Adipocyte (in vitro differentiated cells): Measurements from ENCODE around the gene UBE2G2.
A peak's percentile ranks its signal among the peaks of the same experiment; 100 is the strongest.

Experiments used
- DNase-seq: peaks from one replicate; pipeline ENCODE4 v3.0.0-alpha.2; 2015; ENCODE audit warnings: low read depth
- H3K27me3 ChIP-seq: replicated peaks from 2 replicates; pipeline ENCODE4 v1.7.0; 2013; ENCODE audit warnings: mild to moderate bottlenecking, low read length, moderate library complexity; ENCODE audit not compliant: control insufficient read depth, insufficient read depth
- H3K36me3 ChIP-seq: 2 replicates; pipeline ENCODE4 v1.7.0; 2013; ENCODE audit warnings: low read length, mild to moderate bottlenecking, moderate library complexity; ENCODE audit not compliant: control insufficient read depth, insufficient read depth, severe bottlenecking
- H3K4me1 ChIP-seq: 2 replicates; pipeline ENCODE4 v1.7.0; 2013; ENCODE audit warnings: mild to moderate bottlenecking, low read length, moderate library complexity; ENCODE audit not compliant: control insufficient read depth, insufficient read depth
- H3K4me3 ChIP-seq: 2 replicates; pipeline ENCODE4 v1.7.0; 2013; ENCODE audit warnings: mild to moderate bottlenecking, low read length, moderate library complexity
- H3K9ac ChIP-seq: 2 replicates; pipeline ENCODE4 v1.7.0; 2013; ENCODE audit warnings: mild to moderate bottlenecking, low read length, moderate library complexity
- H3K9me3 ChIP-seq: 2 replicates; pipeline ENCODE4 v1.7.0; 2013; ENCODE audit warnings: mild to moderate bottlenecking, low read length, moderate library complexity; ENCODE audit not compliant: control insufficient read depth

UBE2G2 gene

GRCh38 chr21:44844256-44844655 is 42.6 kb upstream of the UBE2G2 start:
- Histone ChIP-seq H3K4me1 (peaks cover 19% of the 10 kb centered on the region), H3K27me3 (peaks cover 11% of the 10 kb centered on the region), H3K36me3 (peaks cover 8% of the 10 kb centered on the region), H3K9ac (no peak overlapping the region), H3K4me3 (no peak overlapping the region), H3K9me3 (no peaks in the 10 kb centered on the region)
- no peak for DNase-seq

- no peak overlapping the region for H3K4me3 ChIP-seq
- no peak overlapping the region for H3K9ac ChIP-seq
These were observed 41.3 kb upstream of the UBE2G2 start for GRCh38 chr21:44842721-44843445.

GRCh38 chr21:44842087-44842486 is 40.5 kb upstream of the UBE2G2 start:
- no peak overlapping the region for H3K9ac ChIP-seq
- no peak for DNase-seq
- peaks cover 19% of the 10 kb centered on the region for H3K4me1 ChIP-seq
- H3K9me3 ChIP-seq: no peaks in the 10 kb centered on the region
- H3K27me3 ChIP-seq: peaks cover 11% of the 10 kb centered on the region
- H3K36me3 ChIP-seq: no peaks in the 10 kb centered on the region
- H3K4me3 ChIP-seq: no peak overlapping the region

More at GRCh38 chr21:44842721-44843445, 41.3 kb upstream of the UBE2G2 start:
- DNase-seq: no peak
- H3K4me1 ChIP-seq: peaks cover 19% of the 10 kb centered on the region
- no peaks in the 10 kb centered on the region for H3K9me3 ChIP-seq
- no peaks in the 10 kb centered on the region for H3K36me3 ChIP-seq
- peaks cover 11% of the 10 kb centered on the region for H3K27me3 ChIP-seq

- no peak overlapping the region for H3K4me3 ChIP-seq
- no peaks in the 10 kb centered on the region for H3K36me3 ChIP-seq
- no peak overlapping the region for H3K9ac ChIP-seq
- peaks cover 15% of the 10 kb centered on the region for H3K4me1 ChIP-seq
- H3K27me3 ChIP-seq: peaks cover 11% of the 10 kb centered on the region
- no peaks in the 10 kb centered on the region for H3K9me3 ChIP-seq
- DNase-seq: no peak
These were observed 39.2 kb upstream of the UBE2G2 start for GRCh38 chr21:44840771-44841170.

GRCh38 chr21:44838951-44839350 is 37.3 kb upstream of the UBE2G2 start:
- DNase-seq: no peak
- Histone ChIP-seq H3K4me1 (peaks cover 6% of the 10 kb centered on the region), H3K4me3 (no peak overlapping the region), H3K27me3 (peaks cover 16% of the 10 kb centered on the region), H3K9me3 (no peaks in the 10 kb centered on the region), H3K36me3 (no peaks in the 10 kb centered on the region), H3K9ac (no peak overlapping the region)

GRCh38 chr21:44838039-44838895 is 36.6 kb upstream of the UBE2G2 start:
- Histone ChIP-seq H3K27me3 (peaks cover 17% of the 10 kb centered on the region), H3K36me3 (no peaks in the 10 kb centered on the region), H3K9ac (no peak overlapping the region), H3K4me3 (no peak overlapping the region), H3K9me3 (no peaks in the 10 kb centered on the region), H3K4me1 (peaks cover 6% of the 10 kb centered on the region)
- no peak for DNase-seq

GRCh38 chr21:44837537-44837936 is 35.9 kb upstream of the UBE2G2 start:
- no peak overlapping the region for H3K9ac ChIP-seq
- H3K27me3 ChIP-seq: peaks cover 13% of the 10 kb centered on the region
- no peaks in the 10 kb centered on the region for H3K36me3 ChIP-seq
- no peak for DNase-seq
- H3K4me3 ChIP-seq: no peak overlapping the region
- no peaks in the 10 kb centered on the region for H3K9me3 ChIP-seq
- H3K4me1 ChIP-seq: peaks cover 6% of the 10 kb centered on the region

GRCh38 chr21:44836666-44837471 is 35.2 kb upstream of the UBE2G2 start:
- Histone ChIP-seq H3K27me3 (peaks cover 7% of the 10 kb centered on the region), H3K4me3 (no peak overlapping the region), H3K9ac (no peak overlapping the region), H3K9me3 (no peaks in the 10 kb centered on the region), H3K36me3 (no peaks in the 10 kb centered on the region), H3K4me1 (peaks cover 6% of the 10 kb centered on the region)
- DNase-seq: peak; percentile 17

GRCh38 chr21:44836349-44836665 is 34.7 kb upstream of the UBE2G2 start:
- no peak overlapping the region for H3K4me3 ChIP-seq
- peaks cover 7% of the 10 kb centered on the region for H3K27me3 ChIP-seq
- no peak for DNase-seq
- H3K9me3 ChIP-seq: no peaks in the 10 kb centered on the region
- peaks cover 6% of the 10 kb centered on the region for H3K4me1 ChIP-seq
- H3K36me3 ChIP-seq: no peaks in the 10 kb centered on the region
- no peak overlapping the region for H3K9ac ChIP-seq

GRCh38 chr21:44835647-44835973 is 34.0 kb upstream of the UBE2G2 start:
- Histone ChIP-seq H3K27me3 (peaks cover 7% of the 10 kb centered on the region), H3K9me3 (no peaks in the 10 kb centered on the region), H3K4me1 (peaks cover 6% of the 10 kb centered on the region), H3K9ac (no peak overlapping the region), H3K36me3 (no peaks in the 10 kb centered on the region), H3K4me3 (no peak overlapping the region)
- no peak for DNase-seq

- DNase-seq: no peak
- peaks cover 7% of the 10 kb centered on the region for H3K27me3 ChIP-seq
- H3K4me1 ChIP-seq: peaks cover 6% of the 10 kb centered on the region
- peaks cover under 1% of the 10 kb centered on the region for H3K9me3 ChIP-seq
- no peak overlapping the region for H3K4me3 ChIP-seq
- H3K36me3 ChIP-seq: no peaks in the 10 kb centered on the region
- no peak overlapping the region for H3K9ac ChIP-seq
These were observed 33.5 kb upstream of the UBE2G2 start for GRCh38 chr21:44834951-44835646.
